ENCODE data around the gene HIF1AN.

The HIF1AN gene

DNA sequence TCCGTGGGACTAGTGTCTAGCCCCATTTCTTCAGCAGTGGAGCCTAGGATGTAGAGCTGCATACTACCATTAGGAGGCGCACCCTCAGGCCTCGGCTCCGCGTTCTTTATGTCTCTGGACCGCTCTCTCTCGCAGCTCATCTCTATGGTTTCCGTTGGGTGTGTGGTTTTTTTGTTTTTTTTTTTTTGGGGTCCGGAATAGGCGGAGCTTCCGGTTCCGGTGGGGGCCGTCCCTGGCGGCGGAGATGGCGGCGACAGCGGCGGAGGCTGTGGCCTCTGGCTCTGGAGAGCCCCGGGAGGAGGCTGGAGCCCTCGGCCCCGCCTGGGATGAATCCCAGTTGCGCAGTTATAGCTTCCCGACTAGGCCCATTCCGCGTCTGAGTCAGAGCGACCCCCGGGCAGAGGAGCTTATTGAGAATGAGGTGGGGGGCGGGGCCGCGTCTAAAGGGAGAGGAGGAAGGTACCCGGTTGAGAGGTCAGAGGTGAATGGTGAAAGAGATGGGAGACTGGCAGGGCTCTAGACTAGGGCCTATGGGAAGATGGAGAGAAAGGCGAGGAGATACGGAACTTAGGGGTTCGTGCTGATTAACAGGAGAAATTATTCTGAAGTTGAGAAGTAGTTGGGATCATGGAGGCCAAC is at the start of gene HIF1AN:
Gene HIF1AN (plus strand): TSS at position 229 of the 639 bp plus-strand sequence. CDS start 16 bp downstream, at position 245.
- peak; percentile 36 for DNase-seq

DNA sequence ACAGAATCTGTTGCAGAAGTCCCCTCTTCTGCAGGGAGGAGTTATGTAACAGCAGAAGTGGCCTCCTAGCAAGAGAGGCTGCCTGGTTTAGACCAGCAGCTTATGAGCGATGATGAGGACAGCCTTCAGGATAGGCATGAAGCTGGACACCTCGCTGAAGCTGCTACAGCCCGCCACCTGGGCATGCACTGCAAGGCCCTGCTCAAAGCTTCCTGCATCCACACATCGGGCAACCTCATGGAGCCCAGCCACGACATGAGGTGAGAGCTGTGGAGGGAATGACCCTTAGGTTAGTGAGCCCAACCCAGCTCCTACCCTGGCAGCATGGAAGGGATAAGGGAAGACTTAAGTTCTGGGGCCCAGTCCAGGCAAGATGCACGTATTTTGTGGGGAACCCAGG is 48.2 kb upstream of the HIF1AN start:
- DNase-seq, result no peak

DNA sequence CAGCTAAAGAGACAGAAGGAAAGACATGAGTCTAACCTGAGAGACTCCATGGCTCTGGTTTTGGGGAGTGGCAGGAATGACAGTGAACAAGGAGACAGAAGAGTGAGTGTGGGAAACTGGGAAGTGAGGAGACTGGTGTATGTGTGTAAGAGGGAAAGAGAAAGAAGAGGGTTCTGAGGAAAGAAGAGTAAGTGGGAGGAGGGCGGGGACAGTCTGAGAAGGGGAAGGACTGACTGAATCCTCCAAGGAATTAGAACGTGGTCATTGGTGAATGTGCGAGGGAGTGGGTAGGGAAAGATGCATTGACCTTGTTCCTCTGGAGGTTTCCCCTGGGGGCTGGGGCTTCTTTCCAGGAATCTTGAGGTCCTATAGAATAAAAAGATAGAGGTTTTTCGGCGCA is 46.3 kb upstream of the HIF1AN start:
- no peak for DNase-seq

DNA sequence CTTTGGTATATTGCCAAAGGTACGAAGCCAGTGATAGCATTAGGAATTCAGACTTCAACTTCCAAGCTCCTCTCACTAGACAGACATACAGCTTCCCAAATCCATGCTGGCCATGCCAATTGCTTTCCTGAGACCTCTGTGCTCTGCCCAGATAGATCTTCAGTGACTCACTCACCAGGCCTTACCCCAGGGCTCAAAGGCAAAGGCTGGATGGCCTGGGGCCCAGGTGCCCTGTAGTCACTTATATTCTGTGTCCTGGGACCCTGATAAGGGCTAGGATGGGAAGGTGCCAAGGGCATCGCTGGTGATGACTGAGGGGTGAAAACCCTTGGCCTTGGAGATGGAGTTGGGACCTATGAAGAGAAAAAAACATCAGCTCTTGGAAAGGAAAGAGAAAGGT is 45.2 kb upstream of the HIF1AN start:
- DNase-seq, result no peak

DNA sequence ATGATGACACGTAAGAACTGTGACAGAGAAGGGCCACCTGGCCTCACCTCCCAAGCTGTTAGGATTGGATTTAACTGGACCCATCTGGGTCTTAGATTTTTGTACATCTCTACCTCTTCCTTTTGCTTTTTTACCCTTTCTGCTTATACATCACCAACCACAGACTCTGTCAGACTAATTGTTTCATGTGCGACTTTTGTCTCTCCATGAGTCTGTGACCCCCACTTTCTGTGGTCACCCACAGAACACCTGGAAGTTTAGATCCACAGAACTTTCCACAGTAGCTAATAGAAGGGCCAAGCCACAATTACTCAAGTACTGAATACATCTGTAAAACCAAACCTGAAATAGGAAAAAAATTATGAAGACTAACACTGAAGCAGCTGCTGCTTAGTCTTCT is 39.2 kb upstream of the HIF1AN start:
- no peak for DNase-seq

DNA sequence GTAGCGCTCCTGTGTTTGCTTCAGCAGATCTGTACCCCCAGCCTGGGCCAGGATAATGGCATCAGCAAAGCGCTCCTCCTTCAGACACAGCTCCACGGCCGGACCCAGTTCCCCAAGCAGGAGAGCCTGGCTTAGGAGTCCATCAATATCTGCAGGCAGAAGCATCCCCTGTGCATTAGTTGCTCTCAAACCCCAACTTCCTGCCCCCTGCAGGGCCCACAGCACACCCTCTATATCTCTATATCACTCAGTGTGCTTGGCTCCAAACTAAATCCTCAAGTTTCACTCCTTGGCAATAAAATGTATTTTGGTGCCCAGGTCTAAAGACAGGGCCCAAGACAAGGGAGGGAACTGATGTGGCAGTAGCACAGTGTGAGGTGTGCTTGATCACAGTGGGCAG is 37.7 kb upstream of the HIF1AN start:
- DNase-seq, result no peak

DNA sequence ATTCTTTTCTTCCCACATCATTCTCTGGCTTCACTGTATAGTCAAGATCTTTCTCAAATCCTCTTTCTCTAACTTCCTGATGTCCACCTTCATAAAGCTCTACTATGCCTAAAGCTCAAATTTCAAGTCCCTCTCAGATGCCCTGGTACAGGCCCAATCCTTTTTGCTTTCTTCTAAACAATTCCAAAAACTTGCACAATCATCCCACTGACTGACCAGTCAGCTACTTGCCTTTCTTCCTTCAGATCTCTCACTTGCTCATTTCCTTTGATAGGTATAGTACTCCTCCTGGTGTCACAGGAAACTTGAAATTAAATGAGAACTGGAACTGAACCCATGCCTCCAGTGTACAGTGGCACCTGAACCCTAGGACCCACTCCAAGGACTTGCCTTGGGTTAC is 34.3 kb upstream of the HIF1AN start:
- no peak for DNase-seq

DNA sequence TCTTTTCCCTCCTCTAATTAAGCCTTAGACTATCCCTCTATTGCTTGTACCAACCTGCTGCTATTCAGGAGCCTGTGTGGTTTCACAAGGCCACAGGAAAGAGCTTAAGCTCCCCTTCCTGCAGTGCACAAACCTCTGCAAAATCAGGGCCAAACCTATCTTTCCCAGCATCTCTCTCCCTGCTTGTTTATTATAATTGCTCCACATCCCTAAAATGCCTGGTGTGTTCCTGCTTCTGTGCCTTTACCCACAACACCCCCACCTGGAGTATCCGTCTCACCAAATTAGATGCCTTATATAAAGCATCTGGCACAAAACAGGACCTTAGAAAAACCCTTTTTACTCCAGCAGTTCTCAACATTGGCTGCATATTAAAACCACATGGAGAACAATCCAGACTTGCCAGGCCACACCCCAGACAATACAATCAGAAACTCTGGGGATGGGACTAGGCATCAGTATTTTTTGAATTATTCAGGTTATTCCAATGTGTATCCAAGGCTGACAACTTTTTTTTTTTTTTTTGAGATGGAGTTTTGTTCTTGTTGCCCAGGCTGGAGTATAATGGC is 32.7 kb upstream of the HIF1AN start:
- DNase-seq, result no peak

DNA sequence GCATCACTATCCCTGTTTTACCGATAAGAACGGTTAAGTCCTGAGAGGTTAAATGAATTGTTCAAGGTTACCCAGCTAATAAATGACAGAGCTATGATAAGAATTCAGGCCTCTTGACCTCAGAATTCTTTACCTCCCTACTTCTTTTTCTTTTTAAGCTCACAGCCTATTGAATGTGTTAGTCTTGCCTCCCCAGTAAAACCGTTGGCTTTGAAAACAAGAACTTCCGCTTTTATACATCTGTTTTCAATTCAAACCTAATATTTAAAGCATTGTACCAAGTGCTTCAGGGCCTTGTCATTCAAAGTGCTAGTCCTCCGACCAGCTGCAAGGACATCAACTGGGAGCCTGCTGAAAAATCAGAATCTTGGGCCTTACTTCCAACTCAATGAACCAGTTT is 31.6 kb upstream of the HIF1AN start:
- DNase-seq, result no peak

DNA sequence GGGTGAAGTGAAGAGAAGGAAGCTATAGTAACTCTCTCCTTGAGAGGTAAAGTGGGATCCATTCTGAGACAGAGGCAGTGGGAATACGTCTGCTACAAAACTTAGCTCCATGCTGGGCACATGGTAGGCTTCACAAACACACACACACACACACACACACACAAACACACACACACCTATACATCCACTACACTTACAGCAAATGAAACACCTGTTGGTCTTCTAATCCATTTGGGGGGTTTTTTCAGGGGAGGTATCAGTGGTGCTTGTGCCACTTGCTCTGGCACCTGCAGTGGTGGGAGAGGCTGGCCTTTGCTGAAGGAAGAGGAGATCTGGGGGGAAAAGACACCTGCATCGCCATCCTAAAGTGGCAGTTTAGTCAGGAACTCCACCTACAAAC is 30.6 kb upstream of the HIF1AN start:
- DNase-seq, result no peak

DNA sequence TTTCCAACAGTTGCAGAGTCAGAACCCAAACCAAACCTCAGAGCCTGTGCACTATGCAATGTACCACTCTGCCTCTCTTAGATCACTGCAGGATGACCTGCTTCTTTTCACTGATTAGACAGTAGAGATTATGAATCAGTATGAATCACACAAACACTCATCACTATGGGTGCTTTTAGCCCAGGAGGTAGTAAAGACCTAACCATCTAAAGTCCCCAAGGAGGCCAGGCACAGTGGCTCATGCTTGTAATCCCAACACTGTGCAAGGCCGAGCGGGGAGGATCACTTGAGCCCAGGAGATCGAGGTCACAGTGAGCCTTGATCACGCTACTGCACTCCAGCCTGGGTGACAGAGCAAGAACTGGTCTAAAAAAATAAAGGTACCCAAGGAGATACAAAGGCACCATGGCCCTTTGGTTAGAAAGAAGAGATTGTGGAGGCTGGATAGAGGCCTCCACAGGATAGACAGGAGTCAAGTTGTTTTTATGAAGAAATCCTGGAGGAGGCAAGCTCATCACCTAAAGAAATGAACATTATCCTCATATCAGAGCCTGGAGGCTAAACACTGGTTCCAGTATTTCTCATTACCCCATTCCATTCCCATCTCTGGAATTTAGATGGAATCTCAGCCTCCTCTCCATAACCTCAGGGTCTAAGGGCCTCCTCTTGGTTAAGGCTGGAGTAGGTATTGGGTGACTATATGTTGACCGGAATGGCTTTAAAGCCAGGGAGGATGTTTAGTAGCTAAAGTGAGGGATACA is 29.0 kb upstream of the HIF1AN start:
- DNase-seq, result no peak

DNA sequence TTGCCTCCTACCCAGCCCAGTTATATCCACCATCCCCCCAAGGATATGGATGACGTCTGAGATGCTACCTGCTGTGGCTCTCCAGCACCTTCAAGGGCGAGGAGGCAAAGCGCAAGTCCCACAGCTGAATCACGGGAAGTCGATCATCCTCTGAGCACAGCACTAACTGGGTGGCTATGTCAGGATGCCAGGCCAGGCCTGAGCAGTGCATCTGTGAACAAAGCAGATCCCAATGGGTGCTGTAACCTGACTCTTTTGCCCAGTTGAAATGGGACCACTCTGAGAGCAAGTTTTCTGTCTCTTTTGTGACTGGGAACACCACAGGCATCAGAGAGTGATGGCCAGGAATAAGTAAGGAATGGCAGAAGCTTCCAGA is 28.4 kb upstream of the HIF1AN start:
- DNase-seq, result no peak

DNA sequence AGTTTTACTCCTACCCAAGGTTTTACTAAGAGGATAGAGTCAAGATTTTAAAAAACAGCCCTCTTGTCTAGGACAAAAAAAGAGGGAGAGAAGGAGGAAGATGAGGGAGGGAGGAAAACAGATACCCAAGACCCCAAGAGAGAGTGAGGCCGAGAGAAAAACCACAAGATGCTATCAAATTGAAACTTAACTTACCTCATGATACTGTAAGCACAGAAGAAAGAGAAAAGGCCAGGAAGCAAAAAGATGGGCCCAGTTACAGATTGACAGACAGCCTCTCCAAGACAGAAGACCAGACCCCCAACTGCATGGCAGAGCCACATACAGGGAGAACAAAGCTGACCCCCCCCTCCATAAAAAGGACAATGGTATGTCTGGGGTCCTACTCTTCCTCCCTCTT is 27.5 kb upstream of the HIF1AN start:
- DNase-seq, result no peak

DNA sequence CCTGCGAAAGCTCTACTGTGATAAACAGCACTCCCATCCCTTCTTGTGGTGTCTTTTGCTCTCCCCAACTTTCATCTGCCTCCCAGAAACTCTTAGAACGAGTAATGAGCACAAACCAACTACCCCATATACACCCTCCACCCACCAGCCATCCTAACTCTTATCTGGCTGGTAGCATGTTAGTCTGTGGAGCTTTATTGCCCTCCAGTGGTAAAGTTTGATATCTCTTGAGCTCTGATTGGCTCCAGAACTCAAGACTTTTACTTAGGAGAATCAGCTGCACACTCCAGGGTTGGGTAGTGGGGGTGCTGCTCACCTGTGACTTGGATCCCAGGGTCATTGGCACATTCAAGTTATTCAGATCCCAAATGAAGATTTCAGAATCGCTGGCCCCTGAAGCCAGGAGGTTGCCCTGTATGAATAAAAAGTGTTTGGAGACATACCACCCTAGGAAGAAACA is 27.0 kb upstream of the HIF1AN start:
- DNase-seq, result no peak

DNA sequence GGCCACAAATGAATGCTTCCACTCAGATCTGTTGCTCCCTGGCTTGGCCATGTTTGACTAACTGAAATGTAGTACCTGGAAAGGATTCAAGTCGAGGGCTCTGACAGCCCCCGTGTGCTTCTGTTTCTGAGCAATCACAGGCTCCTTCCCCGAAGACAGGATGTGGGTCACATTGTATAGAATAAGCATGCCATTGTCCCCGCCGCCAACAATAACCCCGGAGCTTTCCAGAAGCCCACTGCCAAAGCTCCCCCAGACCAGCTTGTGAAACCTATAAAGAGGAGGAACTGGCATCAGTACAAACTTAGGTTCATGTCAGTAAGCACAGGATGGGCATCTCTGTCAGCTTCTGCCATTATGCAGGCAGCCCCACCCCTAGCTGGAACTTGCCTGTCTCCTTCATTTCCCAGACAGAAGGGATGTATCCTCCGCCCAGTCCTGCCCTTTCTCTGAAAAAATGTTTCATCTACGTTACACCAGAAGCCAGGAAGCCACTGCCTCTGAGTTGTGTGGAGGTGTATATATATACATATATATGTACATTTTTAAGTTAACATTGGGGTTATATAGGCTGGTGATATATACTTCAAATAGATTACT is 26.4 kb upstream of the HIF1AN start:
- DNase-seq, result no peak

DNA sequence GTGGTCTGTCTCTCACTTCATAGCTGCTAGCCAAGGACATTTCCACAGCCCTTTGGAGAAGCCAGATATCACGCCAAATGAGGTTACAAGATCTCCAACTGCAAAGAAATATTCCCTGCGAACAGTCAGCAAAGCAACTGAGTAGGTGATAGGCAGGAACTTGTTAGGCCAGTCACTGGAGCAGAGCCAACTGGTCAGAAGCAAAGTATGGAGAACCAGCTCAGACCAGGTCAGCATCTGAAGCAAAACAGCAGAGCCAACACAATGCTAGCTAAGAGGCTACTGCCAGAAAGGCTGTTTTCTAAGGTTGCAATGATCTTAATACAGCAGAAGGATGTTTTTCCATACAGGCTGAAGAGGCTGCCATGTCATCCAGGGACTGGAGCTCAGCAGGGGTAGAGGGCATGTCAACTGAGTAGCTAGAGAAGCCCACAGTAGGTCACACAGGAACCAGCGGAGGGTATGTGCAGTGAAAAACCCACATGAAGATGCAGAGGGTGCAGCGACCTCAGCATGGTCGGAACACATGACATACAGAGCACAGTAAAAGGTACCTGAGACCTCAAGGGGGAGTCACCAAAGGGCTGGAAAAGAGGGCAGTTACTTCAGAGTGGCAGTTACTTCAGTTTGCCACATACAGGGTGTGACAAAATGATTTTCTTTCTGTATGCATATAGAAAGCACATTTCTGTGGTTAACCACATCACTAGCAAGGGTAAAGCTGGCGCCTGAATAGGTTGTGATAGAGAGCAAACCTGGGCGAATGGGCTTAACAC is 25.0 kb upstream of the HIF1AN start:
- DNase-seq, result no peak

DNA sequence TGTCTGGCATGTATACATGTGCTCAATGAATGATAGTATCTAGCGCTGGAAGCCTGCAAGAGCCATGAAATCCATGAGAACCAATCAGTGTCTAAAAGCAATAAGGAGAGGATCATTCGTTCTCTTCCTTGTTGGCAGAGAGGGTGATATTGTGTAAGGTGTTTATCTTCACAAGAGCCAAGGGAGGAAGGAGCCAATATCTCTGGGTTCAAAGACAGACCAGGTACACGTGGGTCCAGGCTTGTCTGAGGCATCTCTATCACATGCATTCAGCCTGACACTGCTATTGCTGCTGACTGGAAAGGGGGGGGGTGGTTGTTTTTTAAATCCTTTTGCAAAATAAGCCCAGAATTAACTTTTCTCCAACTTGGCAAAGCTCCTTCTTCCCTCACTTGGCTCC is 20.1 kb upstream of the HIF1AN start:
- no peak for DNase-seq

DNA sequence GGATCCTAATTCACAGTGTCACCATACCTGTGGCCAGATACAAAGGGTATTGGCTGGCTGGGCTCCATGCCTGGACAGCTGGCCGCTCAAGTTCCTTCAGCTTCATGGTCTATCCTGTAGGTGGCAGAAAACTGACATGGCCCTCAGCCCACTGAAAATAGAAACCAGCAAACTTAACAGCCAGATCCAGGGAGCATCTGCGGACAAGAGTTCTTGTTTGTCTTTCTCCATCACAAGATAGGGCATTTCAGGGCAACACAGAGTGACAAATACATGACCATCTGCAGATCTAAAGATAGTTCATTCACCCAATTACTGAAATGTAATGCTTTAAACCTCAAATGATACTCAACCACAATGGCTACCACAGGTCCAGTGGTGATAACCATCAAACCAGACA is 18.9 kb upstream of the HIF1AN start:
- DNase-seq, result no peak

DNA sequence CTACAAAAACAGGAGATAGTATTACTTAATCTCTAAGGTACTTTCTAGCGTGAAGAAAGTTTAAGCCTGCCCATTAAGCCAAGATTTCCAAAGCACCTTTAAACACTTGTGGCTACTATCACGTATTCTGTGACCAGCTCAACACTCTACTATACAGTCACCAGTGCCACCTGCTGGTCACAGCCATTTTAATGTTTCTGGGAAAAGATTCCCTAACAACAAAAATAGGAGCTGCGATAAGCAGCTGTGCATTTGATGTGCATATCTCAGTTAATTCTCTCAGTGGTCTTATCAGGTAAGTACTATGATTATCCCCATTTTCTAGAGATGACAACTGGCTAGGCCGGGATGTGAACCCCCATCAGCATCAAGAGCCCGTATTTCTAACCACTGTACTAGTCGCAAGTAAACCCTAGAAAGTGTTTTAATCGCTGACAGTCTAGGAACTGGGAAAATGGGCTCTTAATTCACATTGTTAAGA is 16.9 kb upstream of the HIF1AN start:
- peak; percentile 2 for DNase-seq

DNA sequence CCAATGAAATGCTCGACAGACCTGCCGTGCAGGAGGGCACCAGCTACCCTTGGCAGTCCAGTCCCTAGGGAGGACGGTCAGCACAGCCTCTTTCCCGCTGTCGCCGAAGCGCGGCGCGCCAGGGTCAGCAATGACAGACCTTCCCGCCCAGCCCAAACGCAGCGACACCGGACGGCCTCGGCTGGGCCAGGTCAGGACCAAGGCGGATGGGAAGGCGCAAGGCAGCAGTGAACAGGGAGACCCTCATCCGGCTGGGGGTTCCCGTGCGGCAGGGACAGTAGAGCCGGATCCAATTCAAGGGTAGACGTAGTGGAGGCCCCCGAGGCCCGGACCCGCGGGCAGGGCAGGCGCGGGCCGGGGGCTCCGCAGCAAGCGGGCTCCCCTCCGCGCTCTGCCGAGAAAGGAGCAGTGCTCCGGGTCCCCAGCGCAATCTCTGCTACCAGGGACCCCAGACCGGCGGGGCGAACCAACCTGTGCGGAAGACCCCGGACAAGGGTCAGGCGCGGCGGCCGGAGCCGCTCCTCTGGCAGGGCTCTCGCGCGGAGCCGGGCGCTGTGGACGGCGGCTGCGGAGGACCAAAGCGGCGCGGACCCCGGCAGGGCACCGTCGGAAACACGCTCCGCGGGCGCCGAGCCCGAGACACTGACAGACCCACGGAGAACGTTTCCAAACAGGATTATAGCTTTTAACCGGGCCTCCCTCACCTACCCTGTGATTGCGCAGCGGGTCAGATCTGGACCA is 16.3 kb upstream of the HIF1AN start, which contains the start of gene SEC31B:
Gene SEC31B (minus strand): TSS at position 551 of the 741 bp plus-strand sequence. CDS start 2,909 bp downstream, outside the sequence.
- DNase-seq, result no peak

DNA sequence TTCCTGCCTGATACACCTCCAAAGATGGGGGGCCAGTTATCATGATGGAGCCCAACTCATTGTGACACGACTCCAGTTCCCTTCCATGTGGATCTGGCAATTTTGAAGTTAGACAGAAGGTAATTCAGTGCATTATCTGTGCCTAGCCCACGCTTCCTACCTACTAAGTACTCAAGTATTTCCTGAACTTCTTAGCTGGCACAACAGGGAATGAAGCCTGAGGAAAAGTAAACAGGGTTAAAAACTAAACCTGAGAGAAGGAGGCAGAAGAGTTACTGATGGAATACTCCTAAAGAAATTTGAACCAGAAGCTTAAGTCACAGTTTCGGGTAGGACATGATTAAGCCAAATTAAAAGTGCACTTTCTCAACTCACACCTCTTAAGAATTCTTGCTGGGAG is 14.9 kb upstream of the HIF1AN start:
- no peak for DNase-seq

All from NCI-H524 treated with DMSO at 0.1 percent for 48 hours (cell line).